Neutrophil (primary cell): ENCODE data around the gene FKBP2.

ENCODE experiments used
- H3K27ac ChIP-seq: fragments of 200-600 bp; sonication (generic); 2 replicates; pipeline ENCODE4 v1.5.1; 2016; ENCODE audit warnings: mild to moderate bottlenecking, moderate library complexity
- H3K27me3 ChIP-seq: fragments of 200-600 bp; sonication (generic); 2 replicates; pipeline ENCODE4 v1.6.0; 2016; ENCODE audit warnings: mild to moderate bottlenecking
- H3K36me3 ChIP-seq: fragments of 200-600 bp; sonication (generic); 2 replicates; pipeline ENCODE4 v1.5.1; 2017
- H3K4me1 ChIP-seq, 2 experiments: fragments of 200-600 bp in 1 of 2; sonication (generic) in 1 of 2; 1 replicate in 1 of 2; 2 replicates in 1 of 2; pipeline versions ENCODE4 v1.5.1 to v1.6.1; 2013 to 2016; ENCODE audit warnings: low read depth in 1 of 2, low read length in 1 of 2, mild to moderate bottlenecking in 1 of 2, moderate library complexity in 1 of 2; ENCODE audit not compliant: control insufficient read depth in 1 of 2, insufficient read depth in 1 of 2
- H3K4me3 ChIP-seq, 2 experiments: fragments of 200-600 bp in 1 of 2; sonication (generic) in 1 of 2; 1 replicate in 1 of 2; 2 replicates in 1 of 2; pipeline ENCODE4 v1.5.1; 2013 to 2016; ENCODE audit warnings: low read depth in 1 of 2, low read length in 1 of 2, mild to moderate bottlenecking in 1 of 2, moderate library complexity in 1 of 2
- H3K9me3 ChIP-seq: fragments of 200-600 bp; sonication (generic); 2 replicates; pipeline ENCODE4 v1.5.1; 2016
- CTCF ChIP-seq: fragments of 200-600 bp; sonication (generic); IDR thresholded peaks from 2 replicates; pipeline ENCODE4 v1.5.1; 2016; ENCODE audit warnings: antibody characterized with exemption

Gene FKBP2

GRCh38 chr11:64207256-64208085 is 33.4 kb upstream of the FKBP2 start:
- Histone ChIP-seq H3K36me3 (peaks cover 44% of the 10 kb centered on the region), H3K27me3 (no peaks in the 10 kb centered on the region), H3K4me3 (peak overlapping the region; percentile 90 to 100), H3K4me1 (peaks cover 70 to 73% of the 10 kb centered on the region in 2 experiments), H3K27ac (peak overlapping the region; percentile 99), H3K9me3 (no peaks in the 10 kb centered on the region)
- no peak for TF ChIP-seq CTCF

GRCh38 chr11:64208086-64208795 is 32.7 kb upstream of the FKBP2 start:
- Histone ChIP-seq H3K27ac (peak overlapping the region; percentile 99), H3K27me3 (no peaks in the 10 kb centered on the region), H3K9me3 (no peaks in the 10 kb centered on the region), H3K4me1 (peaks cover 78 to 79% of the 10 kb centered on the region in 2 experiments), H3K36me3 (peaks cover 41% of the 10 kb centered on the region), H3K4me3 (peak overlapping the region; percentile 90 to 100)
- TF ChIP-seq CTCF = no peak

- no peak for TF ChIP-seq CTCF
- Histone ChIP-seq H3K9me3 (no peaks in the 10 kb centered on the region), H3K4me1 (peaks cover 78 to 79% of the 10 kb centered on the region in 2 experiments), H3K27ac (peak overlapping the region; percentile 99), H3K4me3 (peak overlapping the region; percentile 90 to 100), H3K36me3 (peaks cover 41% of the 10 kb centered on the region), H3K27me3 (no peaks in the 10 kb centered on the region)
These were observed 31.9 kb upstream of the FKBP2 start for GRCh38 chr11:64208796-64209562.

- H3K27me3 ChIP-seq = no peaks in the 10 kb centered on the region
- peak overlapping the region; percentile 99 for H3K27ac ChIP-seq
- H3K9me3 ChIP-seq = no peaks in the 10 kb centered on the region
- peaks cover 73 to 74% of the 10 kb centered on the region in 2 experiments for H3K4me1 ChIP-seq
- peaks cover 46% of the 10 kb centered on the region for H3K36me3 ChIP-seq
- H3K4me3 ChIP-seq = peak overlapping the region; percentile 90 to 100
- TF ChIP-seq CTCF = no peak
These were observed 31.4 kb upstream of the FKBP2 start for GRCh38 chr11:64209563-64209843.

- H3K9me3 ChIP-seq = no peaks in the 10 kb centered on the region
- peaks cover 56% of the 10 kb centered on the region for H3K36me3 ChIP-seq
- H3K4me3 ChIP-seq = no peak overlapping the region
- no peak for TF ChIP-seq CTCF
- peak overlapping the region; percentile 99 for H3K27ac ChIP-seq
- peaks cover 63 to 70% of the 10 kb centered on the region in 2 experiments for H3K4me1 ChIP-seq
- no peaks in the 10 kb centered on the region for H3K27me3 ChIP-seq
These were observed 30.4 kb upstream of the FKBP2 start for GRCh38 chr11:64210301-64211020.
